Measurements from ENCODE around the gene GGPS1. TPM values are rescaled to one million over a fixed set of nuclear protein-coding genes. Genes with fewer than 3 reads are reported as not detected.
"Not testable (repeated sequence)": the region's sequence is repeated elsewhere in the genome, so short reads cannot be mapped to it uniquely, and the experiment has no call there.

Gene GGPS1
- total and polyA plus RNA-seq, 2 donors (not counting 1 experiment from before 2014, with no cell fraction given), result 13.4 to 46.8 TPM

- Mint-ChIP-seq H3K27me3 (no peaks in the 10 kb centered on the region), H3K4me3 (no peak overlapping the region), H3K27ac (no peak overlapping the region), H3K4me1 (peaks cover 59% of the 10 kb centered on the region), H3K9me3 (ENCODE audit: insufficient read depth) (no peaks in the 10 kb centered on the region)
- TF ChIP-seq EZH2 (IDR thresholded peaks at IDR 0.05; ENCODE audit: borderline replicate concordance, insufficient read depth, low read depth, low read length, poor library complexity, severe bottlenecking), result no peak
- TF ChIP-seq, protein P1, sequence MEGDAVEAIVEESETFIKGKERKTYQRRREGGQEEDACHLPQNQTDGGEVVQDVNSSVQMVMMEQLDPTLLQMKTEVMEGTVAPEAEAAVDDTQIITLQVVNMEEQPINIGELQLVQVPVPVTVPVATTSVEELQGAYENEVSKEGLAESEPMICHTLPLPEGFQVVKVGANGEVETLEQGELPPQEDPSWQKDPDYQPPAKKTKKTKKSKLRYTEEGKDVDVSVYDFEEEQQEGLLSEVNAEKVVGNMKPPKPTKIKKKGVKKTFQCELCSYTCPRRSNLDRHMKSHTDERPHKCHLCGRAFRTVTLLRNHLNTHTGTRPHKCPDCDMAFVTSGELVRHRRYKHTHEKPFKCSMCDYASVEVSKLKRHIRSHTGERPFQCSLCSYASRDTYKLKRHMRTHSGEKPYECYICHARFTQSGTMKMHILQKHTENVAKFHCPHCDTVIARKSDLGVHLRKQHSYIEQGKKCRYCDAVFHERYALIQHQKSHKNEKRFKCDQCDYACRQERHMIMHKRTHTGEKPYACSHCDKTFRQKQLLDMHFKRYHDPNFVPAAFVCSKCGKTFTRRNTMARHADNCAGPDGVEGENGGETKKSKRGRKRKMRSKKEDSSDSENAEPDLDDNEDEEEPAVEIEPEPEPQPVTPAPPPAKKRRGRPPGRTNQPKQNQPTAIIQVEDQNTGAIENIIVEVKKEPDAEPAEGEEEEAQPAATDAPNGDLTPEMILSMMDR (IDR thresholded peaks at IDR 0.05), result no peak
- Histone ChIP-seq H3K79me2 (ENCODE audit: control insufficient read depth, insufficient read depth, low read length) (peaks cover 98% of the 10 kb centered on the region), H4K20me1 (ENCODE audit: control insufficient read depth, insufficient read depth, low read length, poor library complexity, severe bottlenecking) (peaks cover 92% of the 10 kb centered on the region), H3K4me2 (replicated peaks; ENCODE audit: low read depth, low read length, poor library complexity, severe bottlenecking) (no peak overlapping the region), H3K9me3 (ENCODE audit: control extremely low read depth in 1 of 3, control insufficient read depth in 2 of 3, insufficient read depth in 1 of 3, low read length in 2 of 3) (no peaks in the 10 kb centered on the region), H3K36me3 (replicated peaks in 1 of 2; ENCODE audit: control extremely low read depth in 1 of 2, control insufficient read depth in 1 of 2, extremely low read depth in 1 of 2, insufficient read depth in 2 of 2, low read length in 1 of 2) (no peaks in the 10 kb centered on the region), H2AFZ (ENCODE audit: insufficient read depth, low read depth, low read length, poor library complexity, severe bottlenecking) (no peak overlapping the region), H3K4me1 (ENCODE audit: control insufficient read depth in 2 of 2, insufficient read depth in 2 of 2, low read length in 2 of 2) (peaks cover 21 to 24% of the 10 kb centered on the region in 2 donors), H3K27me3 (replicated peaks in 1 of 4; ENCODE audit: control extremely low read depth in 1 of 4, control insufficient read depth in 3 of 4, insufficient read depth in 4 of 4, low read length in 3 of 4) (no peaks in the 10 kb centered on the region), H3K9ac (ENCODE audit: low read length) (no peak overlapping the region), H3K27ac (ENCODE audit: low read length in 2 of 2) (no peak overlapping the region), H3K4me3 (ENCODE audit: control extremely low read depth in 1 of 5, extremely low read depth in 1 of 5, insufficient read depth in 1 of 5, low read depth in 2 of 5, low read length in 4 of 5) (no peak overlapping the region)
- ATAC-seq (ENCODE audit: low read depth) (no peak), DNase-seq (no peak)
- intact Hi-C loops (cut with micrococcal nuclease), result no loop called here
- ChIA-PET CTCF (interaction anchor here (1.9 kb wide), 1 partner anchor 136 kb away, joined by 5 read pairs; no protein-coding TSS in a partner anchor), POLR2A (no interaction called here)
- 95% methylated on average over 13 of the region's 15 CpGs for WGBS (ENCODE audit: insufficient coverage)
Measured at GRCh38 chr1:235280467-235280866, 47.9 kb upstream of the GGPS1 start.

DNA sequence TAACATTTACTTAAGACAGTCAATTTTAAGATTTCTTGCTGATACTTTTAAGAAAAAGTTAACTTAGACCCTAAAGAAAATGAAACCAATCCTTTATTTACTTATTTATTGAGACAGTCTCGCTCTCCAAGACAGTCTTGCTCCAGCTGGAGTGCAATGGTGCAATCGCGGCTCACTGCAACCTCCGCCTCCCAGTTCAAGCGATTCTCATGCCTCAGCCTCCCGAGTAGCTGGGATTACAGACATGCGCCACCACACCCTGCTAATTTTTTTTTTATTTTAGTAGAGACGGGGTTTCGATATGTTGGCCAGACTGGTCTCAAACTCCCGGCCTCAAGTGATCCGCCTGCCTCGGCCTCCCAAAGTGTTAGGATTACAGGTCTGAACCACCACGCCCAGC, 44.7 kb upstream of the GGPS1 start:
- H3K27ac ChIP-seq (ENCODE audit: low read length in 2 of 2); H3K36me3 ChIP-seq (replicated peaks in 1 of 2; ENCODE audit: control extremely low read depth in 1 of 2, control insufficient read depth in 1 of 2, extremely low read depth in 1 of 2, insufficient read depth in 2 of 2, low read length in 1 of 2); H3K27me3 ChIP-seq (replicated peaks in 1 of 4; ENCODE audit: control extremely low read depth in 1 of 4, control insufficient read depth in 3 of 4, insufficient read depth in 4 of 4, low read length in 3 of 4); H3K9me3 Mint-ChIP-seq (ENCODE audit: insufficient read depth); ATAC-seq (ENCODE audit: low read depth); POLR2A ChIA-PET; H3K27ac Mint-ChIP-seq; H3K9me3 ChIP-seq (ENCODE audit: control extremely low read depth in 1 of 3, control insufficient read depth in 2 of 3, insufficient read depth in 1 of 3, low read length in 2 of 3); H3K4me2 ChIP-seq (replicated peaks; ENCODE audit: low read depth, low read length, poor library complexity, severe bottlenecking); DNase-seq; H3K4me3 ChIP-seq (ENCODE audit: control extremely low read depth in 1 of 5, extremely low read depth in 1 of 5, insufficient read depth in 1 of 5, low read depth in 2 of 5, low read length in 4 of 5); intact Hi-C loops (cut with micrococcal nuclease); H2AFZ ChIP-seq (ENCODE audit: insufficient read depth, low read depth, low read length, poor library complexity, severe bottlenecking); H3K4me3 Mint-ChIP-seq; H3K27me3 Mint-ChIP-seq; H3K9ac ChIP-seq (ENCODE audit: low read length): not testable (repeated sequence)
- Histone ChIP-seq H3K4me1 (ENCODE audit: control insufficient read depth in 2 of 2, insufficient read depth in 2 of 2, low read length in 2 of 2) (peaks cover 11 to 29% of the 10 kb centered on the region in 2 donors), H4K20me1 (ENCODE audit: control insufficient read depth, insufficient read depth, low read length, poor library complexity, severe bottlenecking) (peaks cover 96% of the 10 kb centered on the region), H3K79me2 (ENCODE audit: control insufficient read depth, insufficient read depth, low read length) (peaks cover 98% of the 10 kb centered on the region)
- WGBS (ENCODE audit: insufficient coverage), result 99% methylated on average over 11 of the region's 13 CpGs
- CTCF ChIA-PET, result interaction anchor here (1.1 kb wide), 1 partner anchor 10 kb away, joined by 3 read pairs; no protein-coding TSS in a partner anchor
- H3K4me1 Mint-ChIP-seq, result peaks cover 65% of the 10 kb centered on the region

All from B cell (primary cell).